Epithelial cell of proximal tubule (primary cell): ENCODE measurements around the gene ELFN1. TPM values are rescaled to one million over a fixed set of nuclear protein-coding genes. Genes with fewer than 3 reads are reported as not detected.

Experiments
- DNase-seq: peaks from one replicate; pipeline ENCODE4 v3.0.0-alpha.2; 2011; ENCODE audit warnings: low read depth
- H3K4me3 ChIP-seq: 2 replicates; pipeline ENCODE4 v1.5.1; 2011; ENCODE audit warnings: low read depth, mild to moderate bottlenecking, low read length
- total RNA-seq: library from RNA; depleted of rRNA; stranded (reverse); fragments of >200 nt; gene quantifications from 2 replicates; pipeline ENCODE4 v1.2.3, GENCODE V29; 2015
- TF ChIP-seq, protein P1 (sequence below): conservative IDR thresholded peaks from 2 replicates; pipeline ENCODE4 v1.5.1; 2012; ENCODE audit warnings: low read depth, mild to moderate bottlenecking, low read length

ELFN1 gene
- total RNA-seq, 1 donor from 2014 or later = 0.23 TPM

- no peak for DNase-seq
- TF ChIP-seq, protein P1, sequence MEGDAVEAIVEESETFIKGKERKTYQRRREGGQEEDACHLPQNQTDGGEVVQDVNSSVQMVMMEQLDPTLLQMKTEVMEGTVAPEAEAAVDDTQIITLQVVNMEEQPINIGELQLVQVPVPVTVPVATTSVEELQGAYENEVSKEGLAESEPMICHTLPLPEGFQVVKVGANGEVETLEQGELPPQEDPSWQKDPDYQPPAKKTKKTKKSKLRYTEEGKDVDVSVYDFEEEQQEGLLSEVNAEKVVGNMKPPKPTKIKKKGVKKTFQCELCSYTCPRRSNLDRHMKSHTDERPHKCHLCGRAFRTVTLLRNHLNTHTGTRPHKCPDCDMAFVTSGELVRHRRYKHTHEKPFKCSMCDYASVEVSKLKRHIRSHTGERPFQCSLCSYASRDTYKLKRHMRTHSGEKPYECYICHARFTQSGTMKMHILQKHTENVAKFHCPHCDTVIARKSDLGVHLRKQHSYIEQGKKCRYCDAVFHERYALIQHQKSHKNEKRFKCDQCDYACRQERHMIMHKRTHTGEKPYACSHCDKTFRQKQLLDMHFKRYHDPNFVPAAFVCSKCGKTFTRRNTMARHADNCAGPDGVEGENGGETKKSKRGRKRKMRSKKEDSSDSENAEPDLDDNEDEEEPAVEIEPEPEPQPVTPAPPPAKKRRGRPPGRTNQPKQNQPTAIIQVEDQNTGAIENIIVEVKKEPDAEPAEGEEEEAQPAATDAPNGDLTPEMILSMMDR = no peak
- H3K4me3 ChIP-seq = peak overlapping the region; percentile 19
These were observed 3.1 kb upstream of the ELFN1 start for GRCh38 chr7:1666823-1667565.

DNA sequence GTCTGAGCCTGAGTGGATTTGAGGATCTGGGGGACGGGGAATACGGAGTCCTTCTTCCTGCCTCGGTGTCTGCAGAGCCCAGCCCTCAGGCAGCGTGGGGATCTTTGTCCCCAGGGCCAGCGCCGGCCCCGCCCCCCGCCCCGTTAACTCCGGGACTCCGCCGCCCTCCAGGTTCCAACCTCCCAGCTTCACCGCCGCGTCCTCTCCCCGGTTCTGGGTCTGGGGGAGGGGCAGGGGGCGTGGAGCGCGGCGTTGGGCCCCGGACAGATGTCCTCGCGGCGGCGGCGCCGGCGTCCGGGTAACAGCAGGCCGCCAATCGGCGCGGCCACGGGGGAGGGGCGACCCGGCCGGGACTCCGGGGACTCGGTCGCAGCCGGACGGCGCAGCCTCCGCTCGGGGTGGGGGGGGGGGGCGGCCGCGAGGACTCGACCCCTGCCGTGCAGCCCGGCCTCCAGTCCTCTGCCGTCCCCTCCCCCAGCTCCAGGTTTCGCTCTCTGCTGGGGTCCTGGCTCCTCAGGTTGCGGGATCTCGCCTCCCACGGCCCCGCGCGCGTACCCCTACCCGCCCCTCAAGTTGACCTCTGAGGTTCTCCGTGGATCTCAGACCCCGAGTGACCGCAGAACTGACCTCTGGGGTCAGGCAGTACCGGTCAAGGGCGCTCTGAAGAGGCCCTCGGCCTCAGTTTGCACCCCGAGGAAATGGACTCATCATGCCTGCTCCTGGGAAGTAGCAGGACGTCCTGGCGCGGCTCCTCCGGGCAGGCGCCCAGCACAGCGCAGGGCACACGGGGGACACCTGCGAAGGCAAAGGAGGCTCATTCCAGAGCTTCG lies 2.3 kb upstream of the ELFN1 start:
- TF ChIP-seq, protein P1 = no peak
- no peak for DNase-seq
- peak overlapping the region; percentile 19 for H3K4me3 ChIP-seq

GRCh38 chr7:1668396-1669063 lies 1.5 kb upstream of the ELFN1 start:
- no peak for DNase-seq
- H3K4me3 ChIP-seq = no peak overlapping the region
- TF ChIP-seq, protein P1 = no peak

DNA sequence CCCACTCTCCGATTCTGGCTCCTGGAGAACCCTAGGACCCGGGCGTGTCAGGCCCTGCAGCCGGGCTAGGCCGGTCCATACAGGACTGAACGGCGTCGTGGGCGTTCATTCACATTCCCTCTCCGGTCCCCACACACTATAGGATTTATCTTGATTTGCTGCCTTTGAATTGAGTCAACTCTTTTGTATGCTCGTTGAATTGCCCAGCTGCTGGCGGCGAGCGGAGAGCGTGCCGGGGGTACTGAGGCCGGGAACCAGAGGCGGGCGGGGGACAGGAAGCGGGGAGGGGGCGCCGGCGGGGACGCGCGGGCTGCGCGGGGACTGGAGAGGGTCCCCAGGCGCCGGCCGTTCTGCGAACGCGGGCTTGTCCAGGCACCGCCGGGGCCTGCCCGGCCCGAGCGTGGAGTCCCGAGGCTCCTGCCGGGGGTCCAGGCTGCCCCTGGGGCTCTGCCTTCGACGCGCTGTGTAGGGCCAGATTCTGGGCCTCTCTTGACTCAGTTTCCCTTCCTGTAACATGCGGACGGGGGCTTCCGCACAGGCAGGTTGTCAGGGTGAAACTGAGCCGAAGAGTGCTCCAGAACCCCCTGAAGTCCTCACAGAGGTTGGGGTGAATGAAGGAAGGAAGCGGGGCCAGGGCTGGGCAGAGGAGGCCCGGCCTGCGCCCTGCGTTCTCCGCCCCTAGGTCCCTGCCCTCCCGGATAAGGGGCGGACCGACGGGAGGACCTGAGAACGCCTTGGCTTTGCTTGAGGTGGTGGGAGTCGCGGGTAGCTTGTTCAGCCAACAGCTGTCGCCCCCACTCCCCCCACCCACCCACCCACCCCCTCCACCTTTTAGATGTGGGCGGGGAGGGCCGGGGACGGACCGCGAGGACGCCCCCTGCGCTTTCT lies 769 bp upstream of the ELFN1 start:
- TF ChIP-seq, protein P1 = no peak
- DNase-seq = no peak
- H3K4me3 ChIP-seq = no peak overlapping the region

DNA sequence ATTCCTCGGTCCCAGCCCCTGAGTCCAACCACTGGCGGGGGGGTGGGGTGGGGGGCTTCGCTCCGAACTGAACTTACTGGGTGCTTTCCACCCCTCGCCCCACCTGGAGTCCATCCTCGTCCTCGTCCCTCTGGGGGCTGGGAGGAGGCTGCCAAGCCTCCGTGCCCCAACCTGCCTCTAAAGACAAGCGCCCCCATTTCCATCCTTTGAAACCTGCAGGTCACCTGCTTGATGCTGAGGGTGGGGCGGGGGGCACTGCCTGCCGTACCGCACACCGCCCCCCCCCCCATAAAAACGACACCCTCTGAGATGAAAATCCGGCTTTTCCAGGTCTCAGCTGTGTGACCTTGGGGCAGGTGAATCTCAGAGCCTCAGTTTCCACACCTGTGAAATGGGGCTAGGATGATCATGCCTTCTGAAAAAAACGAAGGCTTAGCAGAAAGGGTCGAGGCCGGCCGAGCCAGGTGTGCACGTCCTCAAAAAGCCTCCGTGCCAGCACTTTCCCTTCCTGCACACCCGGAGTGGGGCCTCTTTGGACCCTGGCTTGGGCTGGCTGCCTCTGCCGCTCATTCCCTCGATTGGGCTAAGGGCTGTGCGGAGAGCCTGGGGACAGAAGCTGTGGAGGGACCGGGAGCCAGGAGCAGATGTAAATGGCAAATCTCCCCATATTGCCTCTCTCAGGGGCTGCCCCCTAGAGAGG lies 967 bp downstream of the ELFN1 start:
- TF ChIP-seq, protein P1 = no peak
- H3K4me3 ChIP-seq = no peak overlapping the region
- no peak for DNase-seq
